PFSK-1 (cell line): ENCODE results near the gene IL17B.

Experiments
- FOXP2 ChIP-seq: optimal IDR thresholded peaks from 2 replicates; pipeline ENCODE3; 2011; ENCODE audit warnings: borderline replicate concordance, control low read depth, inconsistent platforms; ENCODE audit not compliant: insufficient read depth; ENCODE audit errors: extremely low read length, extremely low read depth
- POLR2AphosphoS5 ChIP-seq: IDR thresholded peaks from 2 replicates; pipeline ENCODE4 v1.6.1; 2012; ENCODE audit warnings: low read depth, mild to moderate bottlenecking, control low read depth, low read length, moderate library complexity
- REST ChIP-seq, 2 experiments: IDR thresholded peaks; 2 replicates each; pipeline versions ENCODE4 v1.6.1 to v1.8.0; 2011 to 2012; ENCODE audit warnings: low read depth in 2 of 2, low read length in 2 of 2, control low read depth in 1 of 2, inconsistent platforms in 1 of 2, mild to moderate bottlenecking in 1 of 2, moderate library complexity in 1 of 2; ENCODE audit not compliant: insufficient read depth in 1 of 2
- SIN3A ChIP-seq: IDR thresholded peaks from 2 replicates; pipeline ENCODE4 v1.6.1; 2012; ENCODE audit warnings: mild to moderate bottlenecking, low read length, moderate library complexity, borderline replicate concordance; ENCODE audit not compliant: insufficient read depth
- TAF1 ChIP-seq: IDR thresholded peaks from 2 replicates; pipeline ENCODE4 v1.6.1; 2012; ENCODE audit warnings: low read length, control low read depth, borderline replicate concordance; ENCODE audit not compliant: insufficient read depth

Gene IL17B

GRCh38 chr5:149408252-149409099 is 29.4 kb upstream of the IL17B start:
- TF ChIP-seq SIN3A (no peak), POLR2AphosphoS5 (no peak), TAF1 (no peak), REST (IDR thresholded peaks at IDR 0.05; ENCODE audit: insufficient read depth in 1 of 2, low read depth in 2 of 2, low read length in 2 of 2) (no peak), FOXP2 (no peak)

DNA sequence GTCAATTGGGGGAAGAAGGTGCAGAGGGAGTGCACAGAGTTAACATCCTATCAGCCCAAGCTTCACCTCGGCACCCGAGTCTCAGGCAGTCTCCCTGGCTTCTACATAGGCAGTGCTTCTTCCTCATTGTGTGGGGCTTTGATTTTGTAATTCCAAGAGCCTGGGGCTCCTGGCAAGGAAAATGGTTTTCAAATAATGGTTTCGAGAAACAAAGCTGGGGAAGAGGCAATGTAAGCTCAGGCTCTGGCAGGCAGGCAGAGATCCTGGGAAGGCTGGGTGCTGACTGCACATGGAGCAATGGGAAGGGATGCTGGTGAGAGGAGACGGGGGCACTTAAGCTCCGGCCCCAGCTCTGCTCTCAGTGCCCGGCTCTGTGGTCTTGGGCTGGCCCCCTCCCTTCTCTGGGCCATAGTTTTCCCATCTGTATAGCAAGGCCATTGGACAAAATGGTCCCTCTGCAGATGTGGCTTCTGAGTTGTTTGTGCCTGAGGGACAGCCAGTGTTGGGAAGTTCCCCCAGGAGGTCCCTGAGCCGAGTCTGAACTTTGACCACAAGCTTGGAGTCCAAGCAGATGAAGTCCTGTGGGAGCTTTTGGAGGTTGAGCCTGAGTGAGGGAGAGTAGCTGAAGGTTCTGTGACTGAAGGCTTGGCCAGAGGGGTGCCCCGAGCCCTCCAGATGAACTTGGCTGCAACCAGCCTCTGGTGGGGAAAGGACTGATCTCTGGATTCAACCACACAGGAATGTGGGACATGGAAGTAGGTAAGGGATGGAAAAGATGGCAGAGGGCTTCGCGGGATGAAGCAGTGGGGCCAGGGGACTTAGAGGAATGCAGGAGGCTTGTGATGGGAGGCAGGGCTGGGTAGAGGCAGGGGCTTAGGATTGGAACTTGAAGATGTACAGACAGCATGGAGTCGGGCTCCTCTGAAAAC is 28.5 kb upstream of the IL17B start:
- TF ChIP-seq POLR2AphosphoS5 (no peak), REST (IDR thresholded peaks at IDR 0.05; ENCODE audit: insufficient read depth in 1 of 2, low read depth in 2 of 2, low read length in 2 of 2) (no peak), FOXP2 (no peak), TAF1 (no peak), SIN3A (no peak)

DNA sequence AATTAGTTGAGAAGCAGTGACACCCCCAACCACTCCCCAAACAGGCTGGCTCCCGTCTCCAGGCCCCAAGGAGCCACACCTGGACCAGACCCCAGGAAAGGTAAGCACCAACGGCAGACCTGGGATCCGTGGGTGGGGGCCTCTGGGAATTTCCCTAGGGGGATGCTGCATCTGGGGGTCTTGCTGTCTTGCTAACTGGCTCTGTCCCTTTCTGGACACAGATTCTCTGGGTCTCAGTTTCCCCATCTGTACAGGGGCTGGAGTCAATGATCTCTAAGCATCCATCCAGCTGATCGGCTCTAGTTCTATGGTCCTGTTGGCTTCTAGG is 27.9 kb upstream of the IL17B start:
- no peak for TF ChIP-seq POLR2AphosphoS5
- no peak for TF ChIP-seq REST (IDR thresholded peaks at IDR 0.05; ENCODE audit: insufficient read depth in 1 of 2, low read depth in 2 of 2, low read length in 2 of 2)
- no peak for TF ChIP-seq TAF1
- TF ChIP-seq FOXP2: no peak
- TF ChIP-seq SIN3A: no peak

GRCh38 chr5:149406203-149406978 is 27.3 kb upstream of the IL17B start:
- no peak for TF ChIP-seq FOXP2
- TF ChIP-seq TAF1: no peak
- TF ChIP-seq REST (IDR thresholded peaks at IDR 0.05; ENCODE audit: insufficient read depth in 1 of 2, low read depth in 2 of 2, low read length in 2 of 2): no peak
- TF ChIP-seq POLR2AphosphoS5: no peak
- no peak for TF ChIP-seq SIN3A
